ENCODE data around the gene GBX1. TPM values are rescaled to one million over a fixed set of nuclear protein-coding genes. Genes with fewer than 3 reads are reported as not detected.

Gene GBX1
- total RNA-seq, 1 donor from 2014 or later = not detected

GRCh38 chr7:151135525-151135845 lies 32.0 kb downstream of the GBX1 start:
- Mint-ChIP-seq H3K27ac (no peak overlapping the region), H3K27me3 (no peaks in the 10 kb centered on the region), H3K4me3 (no peak overlapping the region), H3K9me3 (no peaks in the 10 kb centered on the region), H3K4me1 (no peaks in the 10 kb centered on the region), H3K36me3 (ENCODE audit: low read depth) (no peaks in the 10 kb centered on the region)
- DNase-seq = no peak
- intact Hi-C loops (cut with micrococcal nuclease) = no loop called here

DNA sequence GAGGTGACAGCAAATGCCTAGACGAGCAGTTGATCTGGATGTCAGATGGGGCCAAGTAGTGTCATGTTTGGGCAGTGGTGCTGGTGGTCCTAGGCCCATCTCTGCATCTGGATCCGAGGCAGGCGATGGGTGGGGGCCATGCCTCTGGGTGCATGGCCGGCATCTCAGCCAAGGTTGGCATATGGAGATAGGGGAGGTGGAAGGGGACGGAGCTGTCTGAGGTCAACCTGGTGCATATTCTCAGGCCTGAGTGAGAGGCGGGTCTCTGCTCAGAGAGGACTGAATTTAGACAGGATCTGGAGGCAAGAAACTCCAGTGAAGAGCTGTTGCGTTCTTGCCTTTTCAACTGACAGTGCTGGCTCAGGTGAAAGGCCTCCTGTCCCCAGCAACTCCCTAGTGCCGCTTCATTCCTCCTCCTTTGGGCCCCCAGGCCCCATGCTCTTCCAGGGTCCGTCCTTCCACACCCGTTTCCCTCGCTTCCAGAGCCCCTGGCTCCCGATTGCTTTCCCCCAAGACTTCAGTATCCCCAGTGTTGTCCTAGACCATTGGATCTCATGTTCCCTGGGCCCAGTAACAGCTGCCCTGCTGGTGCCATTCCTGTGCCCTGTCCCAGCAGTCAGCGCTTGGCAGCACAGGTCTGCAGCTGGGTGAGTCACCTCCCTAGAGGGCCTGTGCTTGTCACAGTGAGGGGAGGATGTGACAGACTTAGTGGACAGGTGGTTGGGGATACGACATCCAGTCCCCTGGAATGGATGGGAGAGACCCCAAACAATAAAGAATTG lies 32.6 kb downstream of the GBX1 start:
- no peaks in the 10 kb centered on the region for H3K4me1 Mint-ChIP-seq
- DNase-seq = no peak
- H3K9me3 Mint-ChIP-seq = no peaks in the 10 kb centered on the region
- no peaks in the 10 kb centered on the region for H3K36me3 Mint-ChIP-seq (ENCODE audit: low read depth)
- intact Hi-C loops (cut with micrococcal nuclease) = no loop called here
- no peak overlapping the region for H3K4me3 Mint-ChIP-seq
- no peak overlapping the region for H3K27ac Mint-ChIP-seq
- H3K27me3 Mint-ChIP-seq = no peaks in the 10 kb centered on the region

- Mint-ChIP-seq H3K27ac (no peak overlapping the region), H3K9me3 (no peaks in the 10 kb centered on the region), H3K4me1 (no peaks in the 10 kb centered on the region), H3K36me3 (ENCODE audit: low read depth) (no peaks in the 10 kb centered on the region), H3K27me3 (no peaks in the 10 kb centered on the region), H3K4me3 (no peak overlapping the region)
- intact Hi-C loops (cut with micrococcal nuclease) = no loop called here
- DNase-seq = no peak
These were observed 33.3 kb downstream of the GBX1 start for GRCh38 chr7:151133986-151134742.

DNA sequence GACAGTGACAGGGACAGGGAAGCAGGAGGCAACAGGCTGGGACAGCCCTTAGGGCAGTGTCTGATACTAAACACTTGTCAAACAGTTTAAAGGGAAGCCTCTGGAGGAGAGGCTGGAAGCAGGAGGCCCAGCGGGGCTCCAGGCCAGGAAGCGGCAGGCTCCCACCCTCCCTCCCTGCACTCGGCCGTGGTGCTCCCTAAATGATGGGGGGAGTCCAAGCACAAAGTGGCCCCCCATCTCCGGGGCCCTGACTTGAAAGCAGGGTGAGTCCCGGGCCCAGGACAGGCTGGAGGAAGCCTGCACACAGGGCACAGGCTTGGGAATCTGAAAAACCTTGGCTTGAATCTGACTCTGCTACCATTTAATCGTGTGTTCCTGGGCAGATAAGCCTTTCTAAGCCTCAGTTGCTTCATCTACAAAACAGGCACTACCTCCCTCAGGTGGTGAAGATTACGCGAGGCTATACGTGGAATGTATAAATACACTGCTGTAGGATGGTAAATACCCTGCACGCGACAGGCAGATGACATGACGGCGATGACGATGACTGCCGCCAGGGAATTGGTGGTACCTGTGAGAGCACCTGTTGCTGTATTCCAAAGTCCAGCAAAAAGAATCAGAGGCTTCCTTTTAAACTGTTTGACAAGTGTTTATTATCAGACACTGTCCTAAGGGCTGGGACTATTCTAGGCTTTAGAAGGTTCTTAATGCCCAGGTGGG lies 34.1 kb downstream of the GBX1 start:
- Mint-ChIP-seq H3K9me3 (no peaks in the 10 kb centered on the region), H3K27me3 (no peaks in the 10 kb centered on the region), H3K4me1 (no peaks in the 10 kb centered on the region), H3K27ac (no peak overlapping the region), H3K4me3 (no peak overlapping the region), H3K36me3 (ENCODE audit: low read depth) (no peaks in the 10 kb centered on the region)
- no peak for DNase-seq
- intact Hi-C loops (cut with micrococcal nuclease) = no loop called here

DNA sequence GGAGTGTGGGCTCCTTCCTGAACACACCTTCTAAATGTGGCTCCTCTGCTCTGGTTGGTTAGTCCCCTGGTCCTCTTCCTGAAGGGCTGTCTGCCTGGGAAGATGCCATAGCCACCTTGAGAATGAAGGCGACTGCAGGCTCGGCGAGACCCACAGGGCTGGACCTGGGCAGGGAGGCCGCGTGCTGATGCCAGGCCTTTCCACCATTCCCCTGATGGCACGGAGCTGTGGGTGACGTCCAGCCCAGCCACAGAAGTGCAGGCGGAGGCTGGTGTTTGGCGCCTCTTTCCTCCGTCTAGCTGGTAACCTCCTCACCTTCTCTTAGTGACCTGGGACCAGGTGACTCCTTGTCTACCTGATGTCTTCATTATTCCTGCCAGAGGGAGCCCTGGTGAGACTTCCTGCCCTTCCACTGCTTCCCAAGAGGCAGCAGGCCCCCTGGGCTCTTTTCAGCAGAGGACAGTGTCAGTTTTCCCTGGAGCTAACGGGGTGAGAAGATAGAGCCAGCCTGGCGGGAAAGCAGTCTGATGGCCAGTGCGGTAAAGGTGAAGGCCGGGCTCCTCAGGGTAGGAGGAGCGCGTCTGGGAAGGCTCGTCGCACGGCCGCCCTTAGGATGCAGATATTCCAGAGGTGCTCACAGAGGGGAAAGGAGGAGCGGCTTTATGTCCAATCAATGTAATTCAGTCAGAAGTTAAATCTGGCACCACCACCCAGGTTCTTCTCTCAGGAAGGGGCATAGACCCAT lies 34.9 kb downstream of the GBX1 start:
- Mint-ChIP-seq H3K36me3 (ENCODE audit: low read depth) (no peaks in the 10 kb centered on the region), H3K4me3 (no peak overlapping the region), H3K4me1 (no peaks in the 10 kb centered on the region), H3K27me3 (no peaks in the 10 kb centered on the region), H3K9me3 (no peaks in the 10 kb centered on the region), H3K27ac (no peak overlapping the region)
- no peak for DNase-seq
- intact Hi-C loops (cut with micrococcal nuclease) = no loop called here

DNA sequence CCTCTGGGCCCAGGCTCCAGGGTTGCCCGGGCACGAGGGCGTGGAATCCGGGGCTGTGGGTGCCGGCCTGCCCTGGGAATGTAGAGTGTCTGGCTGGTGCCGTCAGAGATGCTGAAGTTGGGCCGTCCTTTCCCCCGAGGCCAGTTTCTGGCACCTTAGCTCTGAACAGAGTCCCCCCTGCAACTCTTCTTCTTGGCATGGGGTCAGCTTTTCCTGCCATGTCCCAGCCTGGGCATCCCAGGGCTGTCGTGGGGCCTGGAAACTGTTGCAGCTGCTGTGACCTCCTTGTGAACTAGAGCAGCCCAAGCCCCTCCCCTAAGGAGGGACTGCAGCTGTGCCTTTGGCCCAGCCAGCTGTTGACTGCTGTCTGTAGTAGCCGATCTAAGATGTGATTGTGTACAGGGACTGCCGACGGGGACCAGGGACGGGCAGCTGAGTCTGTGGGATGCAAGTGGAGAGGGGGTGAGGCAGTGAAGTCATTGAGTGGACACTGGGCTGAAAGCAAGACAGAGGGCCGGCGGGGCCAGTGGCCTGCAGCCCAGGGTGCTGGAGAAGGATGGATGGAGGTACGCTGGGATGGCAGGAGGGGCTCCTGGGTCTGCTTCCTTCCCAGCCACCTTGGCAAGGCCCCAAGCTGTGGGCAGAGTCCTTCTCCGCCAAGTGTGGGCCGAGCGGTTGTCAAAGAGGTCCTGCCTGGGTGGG lies 35.8 kb downstream of the GBX1 start:
- H3K27me3 Mint-ChIP-seq = no peaks in the 10 kb centered on the region
- H3K36me3 Mint-ChIP-seq (ENCODE audit: low read depth) = no peaks in the 10 kb centered on the region
- H3K27ac Mint-ChIP-seq = no peak overlapping the region
- intact Hi-C loops (cut with micrococcal nuclease) = no loop called here
- H3K9me3 Mint-ChIP-seq = no peaks in the 10 kb centered on the region
- H3K4me3 Mint-ChIP-seq = no peak overlapping the region
- no peaks in the 10 kb centered on the region for H3K4me1 Mint-ChIP-seq
- no peak for DNase-seq

GRCh38 chr7:151131224-151131591 lies 36.3 kb downstream of the GBX1 start:
- Mint-ChIP-seq H3K4me3 (no peak overlapping the region), H3K27ac (no peak overlapping the region), H3K36me3 (ENCODE audit: low read depth) (no peaks in the 10 kb centered on the region), H3K27me3 (no peaks in the 10 kb centered on the region), H3K9me3 (no peaks in the 10 kb centered on the region), H3K4me1 (no peaks in the 10 kb centered on the region)
- intact Hi-C loops (cut with micrococcal nuclease) = no loop called here
- DNase-seq = no peak

DNA sequence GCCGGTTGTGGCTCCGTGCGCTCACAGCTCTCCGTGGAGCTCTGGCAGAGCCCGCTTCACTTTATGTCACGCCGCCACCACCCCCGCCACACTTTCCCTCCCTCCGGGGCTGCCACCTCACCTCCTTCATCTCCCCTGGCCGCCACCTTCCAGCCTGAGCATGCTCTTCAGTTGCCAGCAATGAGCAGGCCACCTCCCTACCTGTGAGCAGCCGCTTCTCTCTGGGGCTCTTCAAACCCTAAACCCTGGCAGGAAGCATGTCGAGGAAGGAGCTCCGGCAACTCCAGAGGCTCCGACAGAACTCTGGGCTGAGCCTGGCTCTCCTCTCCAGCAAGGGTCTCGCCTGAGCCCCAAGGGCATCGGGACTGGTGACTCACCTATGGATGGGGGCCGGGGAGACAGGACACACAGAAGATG lies 36.7 kb downstream of the GBX1 start:
- Mint-ChIP-seq H3K36me3 (ENCODE audit: low read depth) (no peaks in the 10 kb centered on the region), H3K27me3 (no peaks in the 10 kb centered on the region), H3K9me3 (no peaks in the 10 kb centered on the region), H3K4me1 (no peaks in the 10 kb centered on the region), H3K27ac (no peak overlapping the region), H3K4me3 (no peak overlapping the region)
- intact Hi-C loops (cut with micrococcal nuclease) = no loop called here
- DNase-seq = no peak

- DNase-seq = no peak
- H3K27ac Mint-ChIP-seq = no peak overlapping the region
- no peaks in the 10 kb centered on the region for H3K36me3 Mint-ChIP-seq (ENCODE audit: low read depth)
- intact Hi-C loops (cut with micrococcal nuclease) = loop anchor here (10.0 kb wide), 1 partner anchor 115 kb away; the partner anchor contains the start of gene SMARCD3
- no peaks in the 10 kb centered on the region for H3K4me1 Mint-ChIP-seq
- H3K9me3 Mint-ChIP-seq = no peaks in the 10 kb centered on the region
- H3K4me3 Mint-ChIP-seq = no peak overlapping the region
- no peaks in the 10 kb centered on the region for H3K27me3 Mint-ChIP-seq
These were observed 37.4 kb downstream of the GBX1 start for GRCh38 chr7:151129960-151130591.

- intact Hi-C loops (cut with micrococcal nuclease) = loop anchor here (10.0 kb wide), 1 partner anchor 115 kb away; the partner anchor contains the start of gene SMARCD3
- no peak overlapping the region for H3K27ac Mint-ChIP-seq
- H3K27me3 Mint-ChIP-seq = no peaks in the 10 kb centered on the region
- no peaks in the 10 kb centered on the region for H3K36me3 Mint-ChIP-seq (ENCODE audit: low read depth)
- no peak for DNase-seq
- no peaks in the 10 kb centered on the region for H3K9me3 Mint-ChIP-seq
- no peak overlapping the region for H3K4me3 Mint-ChIP-seq
- H3K4me1 Mint-ChIP-seq = no peaks in the 10 kb centered on the region
These were observed 38.2 kb downstream of the GBX1 start for GRCh38 chr7:151129117-151129959.

- DNase-seq = no peak
- Mint-ChIP-seq H3K36me3 (ENCODE audit: low read depth) (no peaks in the 10 kb centered on the region), H3K9me3 (no peaks in the 10 kb centered on the region), H3K4me3 (no peak overlapping the region), H3K27me3 (no peaks in the 10 kb centered on the region), H3K4me1 (no peaks in the 10 kb centered on the region), H3K27ac (no peak overlapping the region)
- intact Hi-C loops (cut with micrococcal nuclease) = loop anchor here (10.0 kb wide), 1 partner anchor 116 kb away; the partner anchor contains the start of gene SMARCD3
These were observed 38.8 kb downstream of the GBX1 start for GRCh38 chr7:151128716-151129115.

DNA sequence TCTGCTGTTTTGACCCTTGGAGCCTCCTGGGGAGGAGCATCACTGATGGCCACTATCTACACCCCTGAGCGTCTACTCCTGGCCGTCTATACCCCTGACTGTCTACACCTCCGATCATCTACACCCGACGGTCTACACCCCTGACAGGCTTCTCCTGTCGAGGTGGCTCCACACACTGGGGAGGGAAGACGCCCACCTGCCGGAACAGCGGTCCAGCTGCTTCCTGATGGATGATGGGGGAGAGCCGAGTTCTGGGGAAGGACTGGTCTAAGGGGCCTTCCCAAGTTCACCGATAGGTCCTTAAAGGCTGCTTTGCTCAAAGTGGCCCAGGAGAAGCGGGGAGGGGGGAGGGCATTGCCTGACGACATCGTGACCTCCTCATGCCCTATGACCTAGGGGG lies 39.4 kb downstream of the GBX1 start:
- peaks cover 3% of the 10 kb centered on the region for H3K36me3 Mint-ChIP-seq (ENCODE audit: low read depth)
- no peaks in the 10 kb centered on the region for H3K4me1 Mint-ChIP-seq
- no peak overlapping the region for H3K4me3 Mint-ChIP-seq
- no peaks in the 10 kb centered on the region for H3K9me3 Mint-ChIP-seq
- intact Hi-C loops (cut with micrococcal nuclease) = loop anchor here (10.0 kb wide), 1 partner anchor 117 kb away; the partner anchor contains the start of gene SMARCD3
- H3K27ac Mint-ChIP-seq = peak overlapping the region; percentile 4
- DNase-seq = no peak
- H3K27me3 Mint-ChIP-seq = no peaks in the 10 kb centered on the region

All from activated CD4-positive, alpha-beta T cell treated with anti-CD3 and anti-CD28 coated beads, Interleukin-2, amount 10 ng/mL, durations not matched to agents 24 days and 14 days (primary cell).